A549 (cell line): ENCODE results near the gene NUMA1. TPM values are rescaled to one million over a fixed set of nuclear protein-coding genes. Genes with fewer than 3 reads are reported as not detected.

Experiments
- ATAC-seq, 2 experiments: fragments of 200-7000 bp in 1 of 2; fragments of >200 bp in 1 of 2; cut with Nextera tagmentation in 1 of 2; cut with Tn5 transposase in 1 of 2; 3 replicates each; pipeline versions ENCODE4 v1.8.0 to v1.9.1; 2018 to 2020; ENCODE audit warnings: mild to moderate bottlenecking in 1 of 2, moderate library complexity in 1 of 2
- CTCF ChIA-PET: fragments of 300-600 bp; sonication (Branson Sonifier 250); formaldehyde crosslinking; extraction: SDS; loops from one replicate; lab custom pipeline; 2021; ENCODE audit warnings: antibody characterized with exemption, inconsistent platforms; lab: Yijun Ruan, JAX
- POLR2A ChIA-PET: fragments of 350-600 bp; formaldehyde crosslinking; extraction: SDS; loops from one replicate; lab custom pipeline; 2021; ENCODE audit warnings: antibody characterized with exemption, inconsistent platforms; lab: Yijun Ruan, JAX
- DNase-seq, 2 experiments: peaks; one replicate each; pipeline versions ENCODE4 v3.0.0 to v3.0.0-alpha.2; 2011 to 2016; ENCODE audit warnings: low read depth in 1 of 2, low spot score in 1 of 2
- FAIRE-seq: peaks from 2 replicates; lab custom pipeline; 2011; peaks lifted over from hg19 to GRCh38; lab: Jason Lieb, UNC
- H3K27ac ChIP-seq, 2 experiments: fragments of >200 bp; sonication (Bioruptor Twin); formaldehyde crosslinking; 3 replicates each; pipeline ENCODE4 v1.5.1; 2016 to 2017
- H3K4me1 ChIP-seq: fragments of >200 bp; sonication (Bioruptor Twin); formaldehyde crosslinking; 3 replicates; pipeline ENCODE4 v1.6.1; 2016
- H3K4me2 ChIP-seq: fragments of >200 bp; sonication (Bioruptor Twin); formaldehyde crosslinking; 3 replicates; pipeline ENCODE4 v1.6.1; 2016
- H3K4me3 ChIP-seq: fragments of >200 bp; sonication (Bioruptor Twin); formaldehyde crosslinking; 3 replicates; pipeline ENCODE4 v1.5.1; 2016
- H3K9me3 ChIP-seq: fragments of >200 bp; sonication (Bioruptor Twin); formaldehyde crosslinking; 3 replicates; pipeline ENCODE4 v1.6.1; 2016
- CBX2 ChIP-seq: fragments of 200-600 bp; sonication (generic); IDR thresholded peaks from 2 replicates; pipeline ENCODE4 v1.6.1; 2016; ENCODE audit warnings: low read depth, mild to moderate bottlenecking, borderline replicate concordance
- CHD2 ChIP-seq: fragments of 150-350 bp; IDR thresholded peaks from 2 replicates; pipeline ENCODE4 v1.6.1; 2014; ENCODE audit warnings: low read length; ENCODE audit not compliant: partially characterized antibody
- EHF ChIP-seq: fragments of 250-450 bp; sonication (Bioruptor Pico); IDR thresholded peaks from 2 replicates; pipeline ENCODE4 v1.5.0; 2020; ENCODE audit warnings: mild to moderate bottlenecking
- EHMT2 ChIP-seq: fragments of 200-600 bp; sonication (generic); IDR thresholded peaks from 2 replicates; pipeline ENCODE4 v1.6.1; 2016; ENCODE audit warnings: antibody characterized with exemption, low read depth, mild to moderate bottlenecking, moderate library complexity
- FOSL2 ChIP-seq, 2 experiments: fragments of 450-650 bp in 1 of 2; fragments of >200 bp in 1 of 2; sonication (Bioruptor Twin) in 1 of 2; formaldehyde crosslinking; IDR thresholded peaks; 2 replicates each; pipeline versions ENCODE4 v1.5.0 to v1.6.1; 2016 to 2020; ENCODE audit warnings: mild to moderate bottlenecking in 1 of 2, moderate library complexity in 1 of 2
- FOXS1 ChIP-seq: fragments of 250-450 bp; sonication (Bioruptor Pico); IDR thresholded peaks from 2 replicates; pipeline ENCODE4 v1.5.0; 2020; ENCODE audit warnings: mild to moderate bottlenecking, moderate library complexity
- GATA3 ChIP-seq: IDR thresholded peaks from 2 replicates; pipeline ENCODE4 v1.6.1; 2012; ENCODE audit warnings: borderline replicate concordance
- HEYL ChIP-seq: fragments of 250-450 bp; sonication (Bioruptor Pico); IDR thresholded peaks from 2 replicates; pipeline ENCODE4 v1.8.0; 2021; ENCODE audit warnings: mild to moderate bottlenecking, moderate library complexity
- HMGXB4 ChIP-seq: fragments of 250-450 bp; sonication (Bioruptor Pico); IDR thresholded peaks from 2 replicates; pipeline ENCODE4 v1.5.0; 2021; ENCODE audit warnings: mild to moderate bottlenecking, moderate library complexity, borderline replicate concordance
- HOXA7 ChIP-seq: fragments of 250-450 bp; sonication (Bioruptor Pico); IDR thresholded peaks from 2 replicates; pipeline ENCODE4 v1.5.0; 2020; ENCODE audit warnings: mild to moderate bottlenecking, moderate library complexity
- HOXB13 ChIP-seq: fragments of 250-450 bp; sonication (Bioruptor Pico); IDR thresholded peaks from 2 replicates; pipeline ENCODE4 v1.5.0; 2020; ENCODE audit warnings: low read depth, mild to moderate bottlenecking, moderate library complexity
- JUNB ChIP-seq: fragments of >200 bp; sonication (Bioruptor Twin); formaldehyde crosslinking; IDR thresholded peaks from 2 replicates; pipeline ENCODE4 v1.6.1; 2016
- KDM1A ChIP-seq: fragments of 200-600 bp; sonication (generic); IDR thresholded peaks from 2 replicates; pipeline ENCODE4 v1.6.1; 2016; ENCODE audit warnings: low read depth, mild to moderate bottlenecking
- KDM5A ChIP-seq: fragments of 200-600 bp; sonication (generic); IDR thresholded peaks from 2 replicates; pipeline ENCODE4 v1.6.1; 2016; ENCODE audit warnings: antibody characterized with exemption, mild to moderate bottlenecking
- MAX ChIP-seq: IDR thresholded peaks from 2 replicates; pipeline ENCODE4 v1.6.1; 2012
- NFE2L2 ChIP-seq: fragments of 150-350 bp; conservative IDR thresholded peaks from 2 replicates; pipeline ENCODE4 v1.6.1; 2014; ENCODE audit warnings: low read length
- POLR2A ChIP-seq: IDR thresholded peaks from 2 replicates; pipeline ENCODE4 v1.6.1; 2012; ENCODE audit warnings: mild to moderate bottlenecking, low read length
- RAD21 ChIP-seq, 2 experiments: fragments of >200 bp in 1 of 2; sonication (Bioruptor Twin) in 1 of 2; formaldehyde crosslinking in 1 of 2; IDR thresholded peaks in 1 of 2; conservative IDR thresholded peaks in 1 of 2; 2 replicates in 1 of 2; 3 replicates in 1 of 2; pipeline ENCODE4 v1.6.1; 2012 to 2018; ENCODE audit warnings: inconsistent platforms in 1 of 2
- RCOR1 ChIP-seq: fragments of 150-350 bp; IDR thresholded peaks from 2 replicates; pipeline ENCODE4 v1.6.1; 2014; ENCODE audit warnings: antibody characterized with exemption, low read length, low read depth
- REST ChIP-seq: fragments of 200-600 bp; sonication (generic); IDR thresholded peaks from 2 replicates; pipeline ENCODE4 v1.6.1; 2016; ENCODE audit warnings: antibody characterized with exemption, mild to moderate bottlenecking, moderate library complexity
- RNF2 ChIP-seq: fragments of 200-600 bp; sonication (generic); IDR thresholded peaks from 2 replicates; pipeline ENCODE4 v1.6.1; 2016; ENCODE audit warnings: low read depth, mild to moderate bottlenecking, antibody characterized with exemption, moderate library complexity, borderline replicate concordance
- SMC3 ChIP-seq: fragments of >200 bp; sonication (Bioruptor Twin); formaldehyde crosslinking; IDR thresholded peaks from 3 replicates; pipeline ENCODE4 v1.6.1; 2018; ENCODE audit warnings: inconsistent platforms
- TFCP2L1 ChIP-seq: fragments of 250-450 bp; sonication (Bioruptor Pico); IDR thresholded peaks from 2 replicates; pipeline ENCODE4 v1.5.0; 2021; ENCODE audit warnings: mild to moderate bottlenecking
- TP53 ChIP-seq: fragments of 250-450 bp; sonication (Bioruptor Pico); IDR thresholded peaks from 2 replicates; pipeline ENCODE4 v1.5.0; 2021; ENCODE audit warnings: mild to moderate bottlenecking, moderate library complexity
- ZNF302 ChIP-seq: fragments of 250-450 bp; sonication (Bioruptor Pico); IDR thresholded peaks from 2 replicates; pipeline ENCODE4 v1.9.0; 2021; ENCODE audit warnings: inconsistent platforms, mild to moderate bottlenecking, moderate library complexity
- WGBS: methylation state at CpG from one replicate; pipeline ENCODE4 v1.1.6; 2017; ENCODE audit errors: missing lambda C conversion rate; 5-methylcytosine and 5-hydroxymethylcytosine counted together
- polyA plus RNA-seq, 4 experiments: library from polyadenylated mRNA; depleted of rRNA in 3 of 4; stranded (reverse); fragments of >200 nt; fragmentation: RNase III in 1 of 4; extraction: RNeasy Plus Mini Kit Qiagen cat#74134 plus additional on column Dnase treatment in 1 of 4; gene quantifications; 2 replicates in 3 of 4; 3 replicates in 1 of 4; pipeline ENCODE4 v1.2.3, GENCODE V29; 2011 to 2017
- TF ChIP-seq, protein P1 (sequence below): fragments of >200 bp; sonication (Bioruptor Twin); formaldehyde crosslinking; IDR thresholded peaks from 3 replicates; pipeline ENCODE4 v1.6.1; 2016
- TF ChIP-seq, protein P2 (sequence below): IDR thresholded peaks from 2 replicates; pipeline ENCODE4 v1.6.1; 2012; ENCODE audit warnings: low read depth, borderline replicate concordance
- TF ChIP-seq, protein P3 (sequence below): fragments of 250-450 bp; sonication (Bioruptor Pico); IDR thresholded peaks from 2 replicates; pipeline ENCODE4 v1.5.0; 2020; ENCODE audit warnings: low read depth, mild to moderate bottlenecking, moderate library complexity

NUMA1 gene
- polyA plus RNA-seq, 2 of the 4 experiments (the other 2 are of a cell fraction): 51.5 to 65.8 TPM

DNA sequence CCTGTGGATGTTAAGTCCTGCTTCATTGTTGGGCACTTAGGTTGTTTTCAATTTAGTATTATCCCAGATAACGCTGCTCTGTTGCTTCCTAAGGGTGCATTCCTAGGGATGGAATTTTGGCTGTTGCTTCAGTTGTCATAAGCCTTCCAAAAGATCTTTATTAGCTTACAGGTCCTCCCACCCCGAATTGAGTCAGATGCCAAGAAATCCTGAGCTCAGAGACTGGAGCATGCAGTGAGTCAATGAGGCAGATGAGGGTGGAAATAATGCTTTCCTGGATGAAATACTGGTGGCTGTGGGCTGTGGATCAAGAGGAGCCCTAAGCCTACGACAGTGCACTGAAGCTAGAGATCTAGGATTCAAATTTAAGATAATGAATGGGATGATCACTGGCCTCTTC lies 92.3 kb downstream of the NUMA1 start:
- TF ChIP-seq TP53: no peak
- no peak for TF ChIP-seq HMGXB4 (CRISPR knock-in tag)
- TF ChIP-seq, protein P1, sequence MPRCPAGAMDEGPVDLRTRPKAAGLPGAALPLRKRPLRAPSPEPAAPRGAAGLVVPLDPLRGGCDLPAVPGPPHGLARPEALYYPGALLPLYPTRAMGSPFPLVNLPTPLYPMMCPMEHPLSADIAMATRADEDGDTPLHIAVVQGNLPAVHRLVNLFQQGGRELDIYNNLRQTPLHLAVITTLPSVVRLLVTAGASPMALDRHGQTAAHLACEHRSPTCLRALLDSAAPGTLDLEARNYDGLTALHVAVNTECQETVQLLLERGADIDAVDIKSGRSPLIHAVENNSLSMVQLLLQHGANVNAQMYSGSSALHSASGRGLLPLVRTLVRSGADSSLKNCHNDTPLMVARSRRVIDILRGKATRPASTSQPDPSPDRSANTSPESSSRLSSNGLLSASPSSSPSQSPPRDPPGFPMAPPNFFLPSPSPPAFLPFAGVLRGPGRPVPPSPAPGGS: no peak
- TF ChIP-seq JUNB: no peak
- no peak for TF ChIP-seq FOSL2 (IDR thresholded peaks at IDR 0.05)
- no peak for TF ChIP-seq FOSL2 (CRISPR knock-in tag; IDR thresholded peaks at IDR 0.05)
- no peak for TF ChIP-seq SMC3
- TF ChIP-seq KDM1A: no peak
- TF ChIP-seq ZNF302 (CRISPR knock-in tag): no peak
- TF ChIP-seq HOXB13: no peak
- TF ChIP-seq REST: no peak
- TF ChIP-seq RNF2: no peak
- TF ChIP-seq EHMT2: no peak
- TF ChIP-seq EHF (CRISPR knock-in tag): no peak
- TF ChIP-seq GATA3: no peak
- TF ChIP-seq, all 56 proteins: peak for 0
- Histone ChIP-seq H3K9me3 (no peaks in the 10 kb centered on the region), H3K4me1 (0 out of 3 replicates have a peak, but pooled peaks cover 10% of the 10 kb centered on the region), H3K4me2 (no peak overlapping the region), H3K4me3 (no peak overlapping the region), H3K27ac (no peak overlapping the region)
- CTCF ChIA-PET: interaction anchor here (1.2 to 8.3 kb wide), 4 partner anchors 10 to 249 kb away, joined by 3 to 60 read pairs (median 4); partner anchors contain the start of gene RNF121
- 82% methylated on average over 3 of the region's 3 CpGs for WGBS
- ATAC-seq (no peak), FAIRE-seq (no peak), DNase-seq (no peak)
- POLR2A ChIA-PET: no interaction called here

- no peak for TF ChIP-seq RCOR1
- TF ChIP-seq, protein P2, sequence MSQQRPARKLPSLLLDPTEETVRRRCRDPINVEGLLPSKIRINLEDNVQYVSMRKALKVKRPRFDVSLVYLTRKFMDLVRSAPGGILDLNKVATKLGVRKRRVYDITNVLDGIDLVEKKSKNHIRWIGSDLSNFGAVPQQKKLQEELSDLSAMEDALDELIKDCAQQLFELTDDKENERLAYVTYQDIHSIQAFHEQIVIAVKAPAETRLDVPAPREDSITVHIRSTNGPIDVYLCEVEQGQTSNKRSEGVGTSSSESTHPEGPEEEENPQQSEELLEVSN: no peak
- no peak for TF ChIP-seq RNF2
- TF ChIP-seq EHF (CRISPR knock-in tag): no peak
- no peak for TF ChIP-seq KDM5A
- TF ChIP-seq CBX2: no peak
- no peak for TF ChIP-seq CHD2
- TF ChIP-seq POLR2A: no peak
- TF ChIP-seq, protein P3, sequence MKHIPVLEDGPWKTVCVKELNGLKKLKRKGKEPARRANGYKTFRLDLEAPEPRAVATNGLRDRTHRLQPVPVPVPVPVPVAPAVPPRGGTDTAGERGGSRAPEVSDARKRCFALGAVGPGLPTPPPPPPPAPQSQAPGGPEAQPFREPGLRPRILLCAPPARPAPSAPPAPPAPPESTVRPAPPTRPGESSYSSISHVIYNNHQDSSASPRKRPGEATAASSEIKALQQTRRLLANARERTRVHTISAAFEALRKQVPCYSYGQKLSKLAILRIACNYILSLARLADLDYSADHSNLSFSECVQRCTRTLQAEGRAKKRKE (CRISPR knock-in tag): no peak
- TF ChIP-seq TFCP2L1 (CRISPR knock-in tag): no peak
- no peak for TF ChIP-seq HOXB13
- TF ChIP-seq NFE2L2: no peak
- no peak for TF ChIP-seq HOXA7 (CRISPR knock-in tag)
- no peak for TF ChIP-seq FOXS1 (CRISPR knock-in tag)
- TF ChIP-seq MAX: no peak
- TF ChIP-seq RAD21 (conservative IDR thresholded peaks at IDR 0.05 in 1 of 2, IDR thresholded peaks at IDR 0.05 in 1 of 2): no peak
- TF ChIP-seq FOSL2 (IDR thresholded peaks at IDR 0.05): no peak
- no peak for TF ChIP-seq FOSL2 (CRISPR knock-in tag; IDR thresholded peaks at IDR 0.05)
- no peak for TF ChIP-seq HEYL (CRISPR knock-in tag)
- TF ChIP-seq, protein P1: no peak
- H3K27ac ChIP-seq: no peak overlapping the region
- 42% methylated on average over 2 of the region's 2 CpGs for WGBS
- POLR2A ChIA-PET: no interaction called here
- no peak overlapping the region for H3K4me3 ChIP-seq
- H3K4me1 ChIP-seq: 0 out of 3 replicates have a peak, but pooled peaks cover 10% of the 10 kb centered on the region
- CTCF ChIA-PET: interaction anchor here (1.2 to 8.3 kb wide), 3 partner anchors 10 to 58 kb away, joined by 3 to 60 read pairs (median 5); partner anchors contain the start of gene RNF121
- H3K9me3 ChIP-seq: no peaks in the 10 kb centered on the region
- DNase-seq: no peak
- no peak for ATAC-seq
- H3K4me2 ChIP-seq: no peak overlapping the region
- no peak for FAIRE-seq
Measured at GRCh38 chr11:71987521-71987920, 92.8 kb downstream of the NUMA1 start.
